Stimulated activated naive CD4-positive, alpha-beta T cell (primary cell): ENCODE results near the gene PBX4.

Source experiments
- DNase-seq, 6 experiments: peaks; one replicate each; lab custom pipeline; 2025; lab: John Stamatoyannopoulos, UW

The PBX4 gene

GRCh38 chr19:19649155-19649554, 30.7 kb upstream of the PBX4 start:
- DNase-seq, result no peak

- DNase-seq, result no peak
Measured at GRCh38 chr19:19647037-19647835, 28.7 kb upstream of the PBX4 start.

GRCh38 chr19:19645233-19645870, 26.9 kb upstream of the PBX4 start:
- DNase-seq, result no peak

- no peak for DNase-seq
Measured at GRCh38 chr19:19644054-19644388, 25.5 kb upstream of the PBX4 start.

DNA sequence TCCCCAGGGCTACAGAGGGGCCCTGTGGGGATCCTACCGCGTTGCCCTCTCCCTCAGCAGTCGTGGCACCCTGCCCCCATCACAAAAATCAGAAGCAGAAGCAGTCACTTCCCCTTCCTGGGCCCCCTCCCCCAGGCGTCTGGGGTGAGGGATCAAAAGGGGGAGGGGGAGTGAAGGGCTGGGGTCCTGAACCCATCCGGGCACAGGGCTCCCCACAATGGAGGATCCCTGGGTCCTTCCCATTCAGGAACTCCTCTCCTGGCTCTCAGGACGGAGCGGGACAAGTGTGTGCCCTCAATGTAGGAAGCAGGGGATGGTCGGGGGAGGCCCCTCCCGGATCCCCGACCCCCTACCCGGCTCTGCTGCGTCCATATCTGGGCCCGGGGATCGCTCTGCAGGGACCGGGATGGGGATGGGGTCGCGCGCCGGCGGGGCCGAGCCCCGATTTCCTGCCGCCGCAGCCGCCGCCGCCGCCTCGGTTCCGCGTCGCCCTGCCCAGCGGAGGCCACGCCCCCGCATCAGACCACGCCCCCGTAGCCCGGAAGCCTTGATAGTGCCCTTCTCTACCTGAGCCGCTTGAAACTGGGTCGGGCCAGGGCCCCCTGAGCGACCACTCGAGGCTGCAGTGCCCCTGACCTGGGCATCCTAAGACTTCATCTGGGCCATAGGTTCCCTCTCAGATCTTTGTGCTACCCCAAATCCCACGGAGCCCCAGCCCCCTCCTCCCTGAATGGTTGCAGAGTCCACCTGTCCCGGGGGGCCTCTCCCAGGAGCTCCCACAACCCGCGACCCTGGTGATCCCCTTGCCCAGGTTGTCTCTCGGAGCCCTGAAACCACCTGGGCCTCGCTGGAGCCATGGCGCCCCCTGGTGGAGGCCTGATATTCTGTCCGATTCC, 24.9 kb upstream of the PBX4 start, which contains the start of gene GMIP:
GMIP (minus strand) TSS at position 500 of the 896 bp plus-strand sequence; CDS start at position 372, 128 bp downstream.
- DNase-seq, result peak; percentile 79 to 93 (median 83)

GRCh38 chr19:19642506-19643157, 24.1 kb upstream of the PBX4 start:
- peak in 2 of 6 experiments; percentile 26 to 54 for DNase-seq

GRCh38 chr19:19637523-19638251, 19.2 kb upstream of the PBX4 start:
- no peak for DNase-seq

DNA sequence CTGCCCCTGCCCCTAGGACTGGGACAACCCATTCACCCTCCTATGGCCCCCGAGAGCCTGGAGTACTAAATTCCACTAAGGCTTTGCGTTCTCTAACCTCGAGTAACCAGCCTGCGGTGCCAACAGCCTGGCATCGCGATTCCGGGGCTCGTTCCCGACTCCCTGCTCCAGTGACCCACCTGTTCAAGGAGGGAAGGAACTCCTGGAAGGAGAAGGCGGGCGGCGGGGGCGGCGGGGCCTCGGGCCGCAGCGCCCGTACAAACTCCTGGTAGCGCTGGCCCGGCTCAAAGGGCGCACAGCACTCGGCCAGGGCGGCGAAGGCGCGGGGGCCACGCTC, 18.7 kb upstream of the PBX4 start:
- DNase-seq, result no peak

DNA sequence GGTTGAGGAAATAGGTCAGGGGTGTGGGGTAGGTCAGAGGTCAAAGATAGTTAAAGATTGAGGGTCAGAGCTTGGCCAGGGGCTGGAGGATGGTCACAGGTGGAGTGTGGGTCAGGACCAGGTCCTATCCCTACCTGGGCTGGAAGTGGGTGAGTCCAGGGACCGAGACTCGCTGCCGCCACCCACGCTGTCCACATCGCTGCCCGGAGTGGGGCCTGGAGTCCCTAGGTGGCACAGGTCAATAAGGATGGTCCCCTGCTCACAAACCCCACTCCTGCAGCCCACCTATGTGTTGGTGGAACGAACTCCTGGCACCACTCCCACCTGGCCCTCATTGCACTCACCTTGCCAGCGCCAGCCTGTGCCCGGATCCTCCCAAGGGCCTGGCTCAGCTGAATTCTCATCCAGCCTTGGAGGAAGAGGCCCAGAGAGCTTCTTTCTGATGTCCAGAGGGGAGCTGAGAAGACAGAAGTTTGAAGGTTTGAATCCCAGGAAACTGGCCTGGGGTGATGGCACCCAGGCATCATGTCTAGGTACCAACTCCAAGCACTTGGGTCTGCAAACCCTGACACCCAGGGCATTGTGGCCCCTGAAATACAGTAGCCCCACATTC, 18.2 kb upstream of the PBX4 start:
- no peak for DNase-seq

DNA sequence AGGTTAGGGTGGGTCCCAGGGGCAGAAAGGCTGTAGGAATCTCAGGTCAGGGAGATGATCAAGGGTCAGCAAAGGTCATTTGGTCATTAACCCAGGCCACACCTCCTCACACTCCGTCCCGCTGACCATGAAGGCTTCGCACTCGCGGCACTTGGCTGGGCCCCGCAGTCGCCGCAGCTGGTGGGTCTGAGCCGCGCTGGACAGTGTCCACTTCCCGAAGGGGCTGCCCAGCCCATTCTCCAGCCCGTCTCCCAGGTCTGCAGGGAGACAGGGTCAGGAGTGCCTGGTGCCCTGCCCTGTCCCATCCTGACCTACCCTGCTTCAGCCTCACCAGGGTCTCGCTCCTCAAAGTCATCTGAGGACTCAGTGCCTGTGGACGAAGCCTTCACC, 16.8 kb upstream of the PBX4 start:
- no peak for DNase-seq

DNA sequence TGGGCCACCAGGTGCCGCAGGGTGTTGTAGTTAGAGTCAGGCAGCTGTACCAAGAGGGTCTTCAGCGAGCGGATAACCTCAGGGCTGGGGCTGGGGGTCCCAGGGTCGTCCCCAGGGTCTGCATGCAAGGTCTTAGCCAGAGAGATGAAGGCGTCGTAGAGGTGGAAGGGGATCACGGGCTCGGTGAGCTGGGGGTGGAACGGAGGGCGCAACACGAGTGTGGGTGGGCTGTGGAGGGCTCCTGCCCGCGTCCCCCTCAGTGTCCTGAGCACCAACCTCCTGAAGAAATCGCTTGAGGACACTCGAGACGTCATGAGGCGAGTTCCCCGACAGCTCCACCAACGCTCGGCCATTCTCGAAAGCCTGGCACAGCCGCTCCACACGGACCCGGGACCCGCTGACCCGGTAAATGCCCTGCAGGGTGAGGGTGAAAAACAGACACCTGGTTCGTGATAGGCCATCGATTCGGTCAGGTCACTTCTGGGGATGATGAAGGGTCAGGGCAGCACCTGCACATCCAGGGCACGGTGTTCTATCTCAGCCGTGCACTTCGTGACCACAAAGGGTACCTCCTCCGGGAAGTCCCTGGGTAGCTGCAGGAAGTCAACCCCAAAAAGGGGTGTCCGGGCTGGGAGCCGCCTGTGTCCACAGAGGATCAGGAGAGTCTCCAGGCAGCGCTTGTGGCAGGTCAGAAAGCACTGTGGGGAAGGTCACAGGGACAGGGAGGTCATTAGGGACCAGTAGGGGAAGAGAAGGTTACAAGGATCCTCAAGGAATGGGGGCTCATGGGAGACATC, 16.2 kb upstream of the PBX4 start:
- DNase-seq, result no peak

DNA sequence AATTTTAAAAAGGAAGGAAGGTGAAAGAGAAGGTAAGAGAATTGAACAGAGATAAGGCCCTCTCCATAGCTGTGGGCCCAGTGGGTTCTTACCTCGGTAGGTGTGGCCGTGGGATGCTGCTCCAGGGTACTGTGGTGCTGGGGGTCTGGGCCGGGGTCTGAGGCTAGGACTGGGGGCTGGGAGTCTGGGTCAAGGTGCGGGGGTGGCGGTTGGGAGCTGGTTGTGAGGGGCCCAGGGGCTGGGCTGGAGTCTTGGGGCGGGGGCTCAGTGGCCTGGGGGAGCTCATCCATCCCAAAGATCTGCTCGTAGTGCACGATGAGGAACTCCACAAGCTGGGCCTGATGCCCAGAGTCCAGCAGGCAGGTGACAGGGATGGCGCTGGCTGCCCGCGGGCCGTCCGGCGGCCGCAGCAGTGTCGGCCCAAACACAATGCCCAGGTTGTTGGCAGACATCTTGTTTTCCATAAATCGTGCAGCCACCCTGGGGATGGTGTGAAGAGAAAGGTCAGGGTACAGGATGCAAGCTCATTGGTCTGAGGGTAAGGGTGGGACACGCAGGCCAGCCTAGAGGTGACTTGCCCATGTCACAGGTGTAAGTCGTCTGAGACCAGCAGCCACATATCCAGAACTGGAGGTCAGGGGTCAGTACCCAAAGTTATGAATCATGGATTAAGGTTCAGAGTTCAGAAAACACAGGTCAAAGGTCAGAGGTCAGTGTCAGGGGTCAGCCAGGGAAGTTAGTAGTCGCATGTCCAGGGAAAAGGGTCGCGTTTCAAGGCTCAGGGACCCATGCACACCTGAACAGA, 15.4 kb upstream of the PBX4 start:
- DNase-seq, result no peak

GRCh38 chr19:19632661-19633060, 14.2 kb upstream of the PBX4 start:
- no peak for DNase-seq

DNA sequence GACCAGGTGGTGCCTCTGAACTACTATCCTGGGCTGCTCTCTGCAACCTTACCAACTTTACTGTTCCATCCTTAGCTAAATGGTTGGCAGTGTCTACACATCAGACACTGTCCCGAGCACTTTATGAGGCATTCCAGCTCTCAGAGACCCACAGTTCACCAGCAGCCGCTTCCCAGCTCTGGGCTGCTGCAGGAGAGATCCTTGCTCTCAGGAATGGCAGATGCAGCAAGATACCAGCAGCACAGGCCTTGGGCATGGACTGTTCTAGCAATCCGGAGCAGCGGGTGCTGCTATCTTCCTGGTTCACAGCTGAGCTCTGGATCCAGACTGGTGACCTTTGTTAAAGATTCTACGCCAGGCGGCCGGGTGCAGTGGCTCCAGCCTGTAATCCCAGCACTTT, 12.9 kb upstream of the PBX4 start:
- DNase-seq, result no peak

GRCh38 chr19:19630426-19630825, 11.9 kb upstream of the PBX4 start:
- peak in 2 of 6 experiments; percentile 15 to 26 for DNase-seq

DNA sequence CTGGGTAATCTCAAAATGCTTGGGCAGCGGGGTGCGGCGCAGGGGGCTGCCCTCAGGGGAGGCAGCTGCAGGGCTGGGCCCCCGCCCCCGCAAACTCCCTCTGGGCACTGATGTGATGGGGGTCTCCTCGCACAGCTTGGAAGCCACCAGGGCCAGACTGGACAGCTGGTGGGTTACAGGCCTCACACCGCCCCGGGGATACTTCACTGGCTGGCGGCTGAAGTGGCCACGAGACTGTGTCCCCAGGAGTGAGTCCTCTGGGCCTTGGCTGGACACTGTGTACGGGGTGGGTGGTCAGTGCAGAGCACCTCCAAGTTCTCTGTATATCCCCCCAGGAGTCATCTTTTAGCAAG, 11.6 kb upstream of the PBX4 start:
- DNase-seq, result no peak

DNA sequence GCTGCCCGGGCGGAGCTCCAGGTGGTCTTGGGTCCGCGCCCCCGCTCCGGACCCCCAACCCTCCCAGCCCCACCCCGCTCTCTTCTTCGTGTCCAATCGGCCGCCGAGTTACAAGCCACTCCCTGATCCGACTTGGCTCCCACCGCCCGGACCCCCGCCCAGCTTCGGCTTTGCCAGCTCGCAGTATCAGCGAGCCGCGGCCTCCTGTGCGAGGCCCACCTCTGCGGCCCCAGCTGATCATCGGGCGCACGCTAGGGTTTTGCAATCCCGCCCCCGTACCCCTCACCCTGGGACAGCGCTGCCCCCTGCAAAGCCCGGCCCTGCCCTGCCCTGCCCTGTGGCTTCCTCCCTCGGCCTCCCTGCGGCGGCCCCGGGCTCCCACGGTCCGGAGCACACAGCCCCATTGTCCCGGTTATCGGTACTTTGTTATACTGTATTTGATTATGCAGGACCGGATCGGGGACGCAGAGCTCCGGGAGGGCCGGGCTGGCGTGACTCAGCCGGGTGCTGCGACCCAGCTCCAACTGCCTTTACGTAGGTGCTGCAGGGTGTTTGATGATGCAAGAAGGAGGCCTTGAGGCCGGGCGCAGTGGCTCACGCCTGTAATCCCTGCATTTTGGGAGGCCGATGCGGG, 10.1 kb upstream of the PBX4 start:
- DNase-seq, result peak in 5 of 6 experiments; percentile 19 to 58 (median 43)

DNA sequence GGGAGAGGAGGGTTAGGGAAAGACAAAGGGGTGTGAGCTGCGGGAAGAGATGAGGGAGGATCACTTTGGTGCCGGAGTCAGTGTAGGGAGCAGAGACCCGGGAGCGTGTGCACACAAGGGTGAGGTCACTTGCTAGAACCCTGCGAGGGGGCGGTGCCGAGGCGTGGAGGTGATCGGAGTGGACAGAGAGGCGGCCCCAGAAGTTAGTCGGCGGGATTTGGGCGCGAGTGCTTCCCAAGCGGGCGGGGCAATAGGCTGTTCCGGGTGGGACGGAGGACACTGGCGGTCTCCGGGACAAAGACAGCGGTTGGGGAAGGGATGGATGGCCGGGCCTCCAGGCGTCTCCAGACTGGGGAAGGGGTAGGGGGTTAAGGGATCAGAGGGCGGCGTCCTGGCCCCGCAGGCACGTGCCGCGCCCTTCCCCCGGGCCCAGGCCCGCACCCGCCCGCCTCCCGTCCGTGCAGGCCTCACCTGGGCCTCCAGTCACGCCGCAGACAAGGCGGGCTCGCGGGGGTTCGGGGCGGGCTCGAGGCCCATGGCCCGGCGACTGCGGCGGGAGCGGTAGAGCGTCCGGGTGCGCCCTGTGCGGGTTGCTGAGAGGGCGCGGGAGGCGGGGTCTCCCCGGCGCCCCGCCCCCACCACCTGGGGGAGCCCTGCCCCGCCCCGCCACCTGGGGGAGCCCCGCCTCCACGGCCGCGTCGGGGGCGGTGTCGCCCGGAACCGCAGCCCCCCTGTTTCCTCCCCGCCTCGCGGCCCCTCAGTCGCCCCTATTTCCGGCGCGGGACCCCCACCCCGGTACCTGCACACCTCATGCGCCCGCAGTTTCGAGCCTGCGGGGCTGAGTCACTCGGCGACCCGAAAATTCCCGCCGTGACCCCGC, 9.4 kb upstream of the PBX4 start, which contains the start of gene LPAR2:
LPAR2 (minus strand) TSS at position 600 of the 880 bp plus-strand sequence. CDS start 945 bp downstream, outside the sequence.
- peak; percentile 70 to 87 (median 76) for DNase-seq
